HG02840 (cell line): Measurements from ENCODE around the gene STS.
"Not testable (repeated sequence)": the region's sequence is repeated elsewhere in the genome, so short reads cannot be mapped to it uniquely, and the experiment has no call there.

Experiments used
- ATAC-seq: cut with Tn5 transposase; IDR thresholded peaks from one replicate; pipeline ENCODE4 v1.9.1; 2021; ENCODE audit warnings: mild to moderate bottlenecking, moderate library complexity, moderate number of reproducible peaks; ENCODE audit not compliant: unreplicated experiment, low FRiP score

Gene STS

GRCh38 chrX:7170898-7171297 lies 23.4 kb downstream of the STS start:
- no peak for ATAC-seq

GRCh38 chrX:7178859-7179258 lies 31.3 kb downstream of the STS start:
- not testable (repeated sequence) for ATAC-seq

- no peak for ATAC-seq
These were observed 31.9 kb downstream of the STS start for GRCh38 chrX:7179446-7179845.

GRCh38 chrX:7184816-7185215 lies 37.3 kb downstream of the STS start:
- ATAC-seq, result no peak

GRCh38 chrX:7188672-7189071 lies 41.2 kb downstream of the STS start:
- no peak for ATAC-seq

GRCh38 chrX:7190157-7190556 lies 42.6 kb downstream of the STS start:
- ATAC-seq, result no peak

GRCh38 chrX:7191681-7192110 lies 44.2 kb downstream of the STS start:
- no peak for ATAC-seq

GRCh38 chrX:7192871-7193270 lies 45.4 kb downstream of the STS start:
- no peak for ATAC-seq

GRCh38 chrX:7194606-7195005 lies 47.1 kb downstream of the STS start:
- no peak for ATAC-seq
